WTC11 (cell line): Measurements from ENCODE around the gene RS1. TPM values are rescaled to one million over a fixed set of nuclear protein-coding genes. Genes with fewer than 3 reads are reported as not detected.
A peak's percentile ranks its signal among the peaks of the same experiment; 100 is the strongest.

ENCODE experiments used
- ATAC-seq: fragments of 200-7000 bp; cut with Tn5 transposase; 2 replicates; pipeline ENCODE4 v1.10.0; 2021; ENCODE audit warnings: mild to moderate bottlenecking, moderate library complexity
- Bru-seq: library from RNA; stranded (reverse); fragments of 400-500 nt; gene quantifications from one replicate; lab custom pipeline; 2021; lab: Mats Ljungman, UMichigan
- CTCF ChIA-PET: fragments of 300-600 bp; sonication (Branson Sonifier 250); formaldehyde crosslinking; loops from one replicate; lab custom pipeline; 2021; ENCODE audit warnings: antibody characterized with exemption; lab: Charles Lee
- POLR2A ChIA-PET: fragments of 350-600 bp; sonication (Branson Sonifier 250); formaldehyde crosslinking; loops from one replicate; lab custom pipeline; 2021; ENCODE audit warnings: antibody characterized with exemption; lab: Charles Lee
- DNase-seq: peaks from one replicate; pipeline ENCODE4 v3.0.0; 2021; ENCODE audit warnings: low spot score
- H3K27ac Mint-ChIP-seq: 2 replicates; pipeline ENCODE4 v1.8.0; 2021; ENCODE audit warnings: mixed read lengths
- H3K27me3 Mint-ChIP-seq: 2 replicates; pipeline ENCODE4 v1.8.0; 2021; ENCODE audit warnings: low read depth, mild to moderate bottlenecking, moderate library complexity, mixed read lengths
- H3K36me3 Mint-ChIP-seq: 2 replicates; pipeline ENCODE4 v1.8.0; 2021; ENCODE audit warnings: mixed read lengths
- H3K4me1 Mint-ChIP-seq: 2 replicates; pipeline ENCODE4 v1.8.0; 2022; ENCODE audit warnings: mixed read lengths
- H3K4me3 Mint-ChIP-seq: 2 replicates; pipeline ENCODE4 v1.8.0; 2021; ENCODE audit warnings: mild to moderate bottlenecking, moderate library complexity, mixed read lengths
- H3K9me3 Mint-ChIP-seq: 2 replicates; pipeline ENCODE4 v1.8.0; 2021; ENCODE audit warnings: mixed read lengths
- ATF1 ChIP-seq: sonication (generic); formaldehyde crosslinking; IDR thresholded peaks from 2 replicates; pipeline ENCODE4 v1.8.1; 2023; ENCODE audit warnings: mild to moderate bottlenecking, moderate library complexity, missing genetic modification reagents
- CREM ChIP-seq: sonication (generic); formaldehyde crosslinking; IDR thresholded peaks from 2 replicates; pipeline ENCODE4 v1.8.1; 2022; ENCODE audit warnings: mild to moderate bottlenecking, missing genetic modification reagents, moderate library complexity
- KAT7 ChIP-seq: sonication (generic); formaldehyde crosslinking; IDR thresholded peaks from 2 replicates; pipeline ENCODE4 v1.8.1; 2023; ENCODE audit warnings: missing genetic modification reagents, mild to moderate bottlenecking, borderline replicate concordance
- ZNF263 ChIP-seq: sonication (generic); formaldehyde crosslinking; IDR thresholded peaks from 2 replicates; pipeline ENCODE4 v1.8.1; 2022; ENCODE audit warnings: low read depth, mild to moderate bottlenecking, moderate library complexity, missing genetic modification reagents
- ZNF396 ChIP-seq: fragments of 250-450 bp; sonication (Bioruptor Pico); IDR thresholded peaks from 2 replicates; pipeline ENCODE4 v1.8.0; 2021; ENCODE audit warnings: mild to moderate bottlenecking, moderate library complexity, borderline replicate concordance
- long read RNA-seq, 3 experiments: library from RNA in 1 of 3; library from capped mRNA in 1 of 3; library from polyadenylated mRNA in 1 of 3; unstranded in 2 of 3; stranded (forward) in 1 of 3; transcript quantifications; one replicate each; pipeline ENCODE4 v2.0.0, GENCODE V29; 2021
- total RNA-seq: library from RNA; stranded (reverse); gene quantifications from 3 replicates; pipeline ENCODE4 v1.2.3, GENCODE V29; 2021
- TF ChIP-seq, protein P1 (sequence below): sonication (generic); formaldehyde crosslinking; IDR thresholded peaks from 2 replicates; pipeline ENCODE4 v1.8.0; 2023; ENCODE audit warnings: mild to moderate bottlenecking, missing genetic modification reagents
- TF ChIP-seq, protein P2 (sequence below): fragments of 250-450 bp; sonication (Bioruptor Pico); IDR thresholded peaks from 2 replicates; pipeline ENCODE4 v1.9.0; 2021; ENCODE audit warnings: mild to moderate bottlenecking
- TF ChIP-seq, protein P3 (sequence below): sonication (generic); formaldehyde crosslinking; IDR thresholded peaks from 2 replicates; pipeline ENCODE4 v1.8.1; 2023; ENCODE audit warnings: mild to moderate bottlenecking, missing genetic modification reagents, borderline replicate concordance
- TF ChIP-seq, protein P4 (sequence below): sonication (generic); formaldehyde crosslinking; IDR thresholded peaks from 2 replicates; pipeline ENCODE4 v1.8.0; 2022; ENCODE audit warnings: missing genetic modification reagents
- TF ChIP-seq, protein P5 (sequence below): sonication (generic); formaldehyde crosslinking; IDR thresholded peaks from 2 replicates; pipeline ENCODE4 v1.8.1; 2023; ENCODE audit warnings: mild to moderate bottlenecking, missing genetic modification reagents, moderate library complexity
- TF ChIP-seq, protein P6 (sequence below): sonication (generic); formaldehyde crosslinking; conservative IDR thresholded peaks from 2 replicates; pipeline ENCODE4 v1.8.1; 2023; ENCODE audit warnings: mild to moderate bottlenecking, low read depth, missing genetic modification reagents, moderate library complexity

RS1 gene
- total RNA-seq (0.07 TPM in 1 of 3 replicates, not detected in the others), Bru-seq, nascent RNA (percentile 1 among the genes with signal in this experiment)
- long read RNA-seq, experiment 1: 0 reads
- long read RNA-seq, experiment 2: 0 reads
- long read RNA-seq, experiment 3: 0 reads

DNA sequence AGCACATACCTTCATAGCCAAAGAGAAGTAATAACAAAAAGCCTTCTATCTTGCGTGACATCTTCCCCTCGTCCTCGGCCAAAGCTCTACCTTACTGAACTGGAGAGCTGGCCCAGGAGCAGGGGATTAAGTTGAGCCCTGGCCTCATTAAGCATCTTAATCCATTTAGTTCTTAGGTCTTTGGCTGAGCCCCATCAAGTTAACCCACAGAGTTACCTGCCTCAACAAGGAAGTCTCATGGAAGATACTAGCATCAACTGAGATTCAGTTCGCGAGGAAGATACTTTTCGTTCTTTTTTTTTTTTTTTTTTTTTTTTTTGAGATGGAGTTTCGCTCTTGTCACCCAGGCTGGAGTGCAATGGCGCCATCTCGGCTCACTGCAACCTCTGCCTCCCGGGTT, at the start of gene RS1:
Gene RS1, minus strand, starts transcription at position 101 of the 400 bp plus-strand sequence. Its CDS starts 40 bp downstream, at position 61.
- Mint-ChIP-seq H3K27ac (no peak within 1 kb of the TSS), H3K4me3 (peak within 1 kb of the TSS; percentile 14; the same call in 1 of the 2 replicates), H3K9me3 (no peaks in the 10 kb centered on the region), H3K27me3 (no peaks in the 10 kb centered on the region), H3K36me3 (no peaks in the 10 kb centered on the region), H3K4me1 (peaks cover 16% of the 10 kb centered on the region)
- ATAC-seq: no peak
- POLR2A ChIA-PET: no interaction called here
- CTCF ChIA-PET: interaction anchor here (0.6 kb wide), 1 partner anchor 239 kb away, joined by 3 read pairs; no protein-coding TSS in a partner anchor
- no peak for DNase-seq
- TF ChIP-seq, protein P1, sequence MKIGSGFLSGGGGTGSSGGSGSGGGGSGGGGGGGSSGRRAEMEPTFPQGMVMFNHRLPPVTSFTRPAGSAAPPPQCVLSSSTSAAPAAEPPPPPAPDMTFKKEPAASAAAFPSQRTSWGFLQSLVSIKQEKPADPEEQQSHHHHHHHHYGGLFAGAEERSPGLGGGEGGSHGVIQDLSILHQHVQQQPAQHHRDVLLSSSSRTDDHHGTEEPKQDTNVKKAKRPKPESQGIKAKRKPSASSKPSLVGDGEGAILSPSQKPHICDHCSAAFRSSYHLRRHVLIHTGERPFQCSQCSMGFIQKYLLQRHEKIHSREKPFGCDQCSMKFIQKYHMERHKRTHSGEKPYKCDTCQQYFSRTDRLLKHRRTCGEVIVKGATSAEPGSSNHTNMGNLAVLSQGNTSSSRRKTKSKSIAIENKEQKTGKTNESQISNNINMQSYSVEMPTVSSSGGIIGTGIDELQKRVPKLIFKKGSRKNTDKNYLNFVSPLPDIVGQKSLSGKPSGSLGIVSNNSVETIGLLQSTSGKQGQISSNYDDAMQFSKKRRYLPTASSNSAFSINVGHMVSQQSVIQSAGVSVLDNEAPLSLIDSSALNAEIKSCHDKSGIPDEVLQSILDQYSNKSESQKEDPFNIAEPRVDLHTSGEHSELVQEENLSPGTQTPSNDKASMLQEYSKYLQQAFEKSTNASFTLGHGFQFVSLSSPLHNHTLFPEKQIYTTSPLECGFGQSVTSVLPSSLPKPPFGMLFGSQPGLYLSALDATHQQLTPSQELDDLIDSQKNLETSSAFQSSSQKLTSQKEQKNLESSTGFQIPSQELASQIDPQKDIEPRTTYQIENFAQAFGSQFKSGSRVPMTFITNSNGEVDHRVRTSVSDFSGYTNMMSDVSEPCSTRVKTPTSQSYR (CRISPR knock-in tag): no peak
- TF ChIP-seq, protein P2, sequence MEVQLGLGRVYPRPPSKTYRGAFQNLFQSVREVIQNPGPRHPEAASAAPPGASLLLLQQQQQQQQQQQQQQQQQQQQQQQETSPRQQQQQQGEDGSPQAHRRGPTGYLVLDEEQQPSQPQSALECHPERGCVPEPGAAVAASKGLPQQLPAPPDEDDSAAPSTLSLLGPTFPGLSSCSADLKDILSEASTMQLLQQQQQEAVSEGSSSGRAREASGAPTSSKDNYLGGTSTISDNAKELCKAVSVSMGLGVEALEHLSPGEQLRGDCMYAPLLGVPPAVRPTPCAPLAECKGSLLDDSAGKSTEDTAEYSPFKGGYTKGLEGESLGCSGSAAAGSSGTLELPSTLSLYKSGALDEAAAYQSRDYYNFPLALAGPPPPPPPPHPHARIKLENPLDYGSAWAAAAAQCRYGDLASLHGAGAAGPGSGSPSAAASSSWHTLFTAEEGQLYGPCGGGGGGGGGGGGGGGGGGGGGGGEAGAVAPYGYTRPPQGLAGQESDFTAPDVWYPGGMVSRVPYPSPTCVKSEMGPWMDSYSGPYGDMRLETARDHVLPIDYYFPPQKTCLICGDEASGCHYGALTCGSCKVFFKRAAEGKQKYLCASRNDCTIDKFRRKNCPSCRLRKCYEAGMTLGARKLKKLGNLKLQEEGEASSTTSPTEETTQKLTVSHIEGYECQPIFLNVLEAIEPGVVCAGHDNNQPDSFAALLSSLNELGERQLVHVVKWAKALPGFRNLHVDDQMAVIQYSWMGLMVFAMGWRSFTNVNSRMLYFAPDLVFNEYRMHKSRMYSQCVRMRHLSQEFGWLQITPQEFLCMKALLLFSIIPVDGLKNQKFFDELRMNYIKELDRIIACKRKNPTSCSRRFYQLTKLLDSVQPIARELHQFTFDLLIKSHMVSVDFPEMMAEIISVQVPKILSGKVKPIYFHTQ (CRISPR knock-in tag): no peak
- no peak for TF ChIP-seq ZNF396 (CRISPR knock-in tag)
- TF ChIP-seq, protein P3, sequence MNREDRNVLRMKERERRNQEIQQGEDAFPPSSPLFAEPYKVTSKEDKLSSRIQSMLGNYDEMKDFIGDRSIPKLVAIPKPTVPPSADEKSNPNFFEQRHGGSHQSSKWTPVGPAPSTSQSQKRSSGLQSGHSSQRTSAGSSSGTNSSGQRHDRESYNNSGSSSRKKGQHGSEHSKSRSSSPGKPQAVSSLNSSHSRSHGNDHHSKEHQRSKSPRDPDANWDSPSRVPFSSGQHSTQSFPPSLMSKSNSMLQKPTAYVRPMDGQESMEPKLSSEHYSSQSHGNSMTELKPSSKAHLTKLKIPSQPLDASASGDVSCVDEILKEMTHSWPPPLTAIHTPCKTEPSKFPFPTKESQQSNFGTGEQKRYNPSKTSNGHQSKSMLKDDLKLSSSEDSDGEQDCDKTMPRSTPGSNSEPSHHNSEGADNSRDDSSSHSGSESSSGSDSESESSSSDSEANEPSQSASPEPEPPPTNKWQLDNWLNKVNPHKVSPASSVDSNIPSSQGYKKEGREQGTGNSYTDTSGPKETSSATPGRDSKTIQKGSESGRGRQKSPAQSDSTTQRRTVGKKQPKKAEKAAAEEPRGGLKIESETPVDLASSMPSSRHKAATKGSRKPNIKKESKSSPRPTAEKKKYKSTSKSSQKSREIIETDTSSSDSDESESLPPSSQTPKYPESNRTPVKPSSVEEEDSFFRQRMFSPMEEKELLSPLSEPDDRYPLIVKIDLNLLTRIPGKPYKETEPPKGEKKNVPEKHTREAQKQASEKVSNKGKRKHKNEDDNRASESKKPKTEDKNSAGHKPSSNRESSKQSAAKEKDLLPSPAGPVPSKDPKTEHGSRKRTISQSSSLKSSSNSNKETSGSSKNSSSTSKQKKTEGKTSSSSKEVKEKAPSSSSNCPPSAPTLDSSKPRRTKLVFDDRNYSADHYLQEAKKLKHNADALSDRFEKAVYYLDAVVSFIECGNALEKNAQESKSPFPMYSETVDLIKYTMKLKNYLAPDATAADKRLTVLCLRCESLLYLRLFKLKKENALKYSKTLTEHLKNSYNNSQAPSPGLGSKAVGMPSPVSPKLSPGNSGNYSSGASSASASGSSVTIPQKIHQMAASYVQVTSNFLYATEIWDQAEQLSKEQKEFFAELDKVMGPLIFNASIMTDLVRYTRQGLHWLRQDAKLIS (CRISPR knock-in tag): no peak
- no peak for TF ChIP-seq ZNF263 (CRISPR knock-in tag)
- no peak for TF ChIP-seq CREM (CRISPR knock-in tag)
- TF ChIP-seq, protein P4, sequence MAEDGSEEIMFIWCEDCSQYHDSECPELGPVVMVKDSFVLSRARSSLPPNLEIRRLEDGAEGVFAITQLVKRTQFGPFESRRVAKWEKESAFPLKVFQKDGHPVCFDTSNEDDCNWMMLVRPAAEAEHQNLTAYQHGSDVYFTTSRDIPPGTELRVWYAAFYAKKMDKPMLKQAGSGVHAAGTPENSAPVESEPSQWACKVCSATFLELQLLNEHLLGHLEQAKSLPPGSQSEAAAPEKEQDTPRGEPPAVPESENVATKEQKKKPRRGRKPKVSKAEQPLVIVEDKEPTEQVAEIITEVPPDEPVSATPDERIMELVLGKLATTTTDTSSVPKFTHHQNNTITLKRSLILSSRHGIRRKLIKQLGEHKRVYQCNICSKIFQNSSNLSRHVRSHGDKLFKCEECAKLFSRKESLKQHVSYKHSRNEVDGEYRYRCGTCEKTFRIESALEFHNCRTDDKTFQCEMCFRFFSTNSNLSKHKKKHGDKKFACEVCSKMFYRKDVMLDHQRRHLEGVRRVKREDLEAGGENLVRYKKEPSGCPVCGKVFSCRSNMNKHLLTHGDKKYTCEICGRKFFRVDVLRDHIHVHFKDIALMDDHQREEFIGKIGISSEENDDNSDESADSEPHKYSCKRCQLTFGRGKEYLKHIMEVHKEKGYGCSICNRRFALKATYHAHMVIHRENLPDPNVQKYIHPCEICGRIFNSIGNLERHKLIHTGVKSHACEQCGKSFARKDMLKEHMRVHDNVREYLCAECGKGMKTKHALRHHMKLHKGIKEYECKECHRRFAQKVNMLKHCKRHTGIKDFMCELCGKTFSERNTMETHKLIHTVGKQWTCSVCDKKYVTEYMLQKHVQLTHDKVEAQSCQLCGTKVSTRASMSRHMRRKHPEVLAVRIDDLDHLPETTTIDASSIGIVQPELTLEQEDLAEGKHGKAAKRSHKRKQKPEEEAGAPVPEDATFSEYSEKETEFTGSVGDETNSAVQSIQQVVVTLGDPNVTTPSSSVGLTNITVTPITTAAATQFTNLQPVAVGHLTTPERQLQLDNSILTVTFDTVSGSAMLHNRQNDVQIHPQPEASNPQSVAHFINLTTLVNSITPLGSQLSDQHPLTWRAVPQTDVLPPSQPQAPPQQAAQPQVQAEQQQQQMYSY (CRISPR knock-in tag): no peak
- TF ChIP-seq KAT7 (CRISPR knock-in tag): no peak
- TF ChIP-seq, protein P5, sequence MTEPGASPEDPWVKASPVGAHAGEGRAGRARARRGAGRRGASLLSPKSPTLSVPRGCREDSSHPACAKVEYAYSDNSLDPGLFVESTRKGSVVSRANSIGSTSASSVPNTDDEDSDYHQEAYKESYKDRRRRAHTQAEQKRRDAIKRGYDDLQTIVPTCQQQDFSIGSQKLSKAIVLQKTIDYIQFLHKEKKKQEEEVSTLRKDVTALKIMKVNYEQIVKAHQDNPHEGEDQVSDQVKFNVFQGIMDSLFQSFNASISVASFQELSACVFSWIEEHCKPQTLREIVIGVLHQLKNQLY (CRISPR knock-in tag): no peak
- TF ChIP-seq, protein P6, sequence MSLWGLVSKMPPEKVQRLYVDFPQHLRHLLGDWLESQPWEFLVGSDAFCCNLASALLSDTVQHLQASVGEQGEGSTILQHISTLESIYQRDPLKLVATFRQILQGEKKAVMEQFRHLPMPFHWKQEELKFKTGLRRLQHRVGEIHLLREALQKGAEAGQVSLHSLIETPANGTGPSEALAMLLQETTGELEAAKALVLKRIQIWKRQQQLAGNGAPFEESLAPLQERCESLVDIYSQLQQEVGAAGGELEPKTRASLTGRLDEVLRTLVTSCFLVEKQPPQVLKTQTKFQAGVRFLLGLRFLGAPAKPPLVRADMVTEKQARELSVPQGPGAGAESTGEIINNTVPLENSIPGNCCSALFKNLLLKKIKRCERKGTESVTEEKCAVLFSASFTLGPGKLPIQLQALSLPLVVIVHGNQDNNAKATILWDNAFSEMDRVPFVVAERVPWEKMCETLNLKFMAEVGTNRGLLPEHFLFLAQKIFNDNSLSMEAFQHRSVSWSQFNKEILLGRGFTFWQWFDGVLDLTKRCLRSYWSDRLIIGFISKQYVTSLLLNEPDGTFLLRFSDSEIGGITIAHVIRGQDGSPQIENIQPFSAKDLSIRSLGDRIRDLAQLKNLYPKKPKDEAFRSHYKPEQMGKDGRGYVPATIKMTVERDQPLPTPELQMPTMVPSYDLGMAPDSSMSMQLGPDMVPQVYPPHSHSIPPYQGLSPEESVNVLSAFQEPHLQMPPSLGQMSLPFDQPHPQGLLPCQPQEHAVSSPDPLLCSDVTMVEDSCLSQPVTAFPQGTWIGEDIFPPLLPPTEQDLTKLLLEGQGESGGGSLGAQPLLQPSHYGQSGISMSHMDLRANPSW: no peak
- no peak for TF ChIP-seq ATF1 (CRISPR knock-in tag)
